IgD-negative memory B cell (primary cell): ENCODE data around the gene NMRK2. TPM values are rescaled to one million over a fixed set of nuclear protein-coding genes. Genes with fewer than 3 reads are reported as not detected.
A peak's percentile ranks its signal among the peaks of the same experiment; 100 is the strongest.
"Not testable (repeated sequence)": the region's sequence is repeated elsewhere in the genome, so short reads cannot be mapped to it uniquely, and the experiment has no call there.

Experiments used
- H3K27ac Mint-ChIP-seq, 3 donors: one replicate each; pipeline ENCODE4 v1.8.0; 2020 to 2022; ENCODE audit warnings: mild to moderate bottlenecking in 3 of 3, mixed read lengths in 3 of 3, moderate library complexity in 1 of 3
- H3K27me3 Mint-ChIP-seq: one replicate; pipeline ENCODE4 v1.8.0; 2021; ENCODE audit warnings: mixed read lengths
- H3K36me3 Mint-ChIP-seq: one replicate; pipeline ENCODE4 v1.8.0; 2020; ENCODE audit warnings: mild to moderate bottlenecking, mixed read lengths
- H3K4me1 Mint-ChIP-seq, 3 donors: one replicate each; pipeline ENCODE4 v1.8.0; 2020 to 2022; ENCODE audit warnings: mixed read lengths in 3 of 3, mild to moderate bottlenecking in 1 of 3
- H3K4me3 Mint-ChIP-seq, 4 donors: one replicate each; pipeline ENCODE4 v1.8.0; 2020 to 2022; ENCODE audit warnings: mild to moderate bottlenecking in 4 of 4, mixed read lengths in 4 of 4, moderate library complexity in 3 of 4
- H3K9me3 Mint-ChIP-seq, 3 donors: one replicate each; pipeline ENCODE4 v1.8.0; 2020 to 2021; ENCODE audit warnings: mixed read lengths in 3 of 3, mild to moderate bottlenecking in 1 of 3
- polyA plus RNA-seq: library from polyadenylated mRNA; unstranded; fragments of 300-500 nt; fragmentation: Illumina TruSeq; gene quantifications from one replicate; pipeline ENCODE4 v1.2.3, GENCODE V29; 2021

The NMRK2 gene, protein sequence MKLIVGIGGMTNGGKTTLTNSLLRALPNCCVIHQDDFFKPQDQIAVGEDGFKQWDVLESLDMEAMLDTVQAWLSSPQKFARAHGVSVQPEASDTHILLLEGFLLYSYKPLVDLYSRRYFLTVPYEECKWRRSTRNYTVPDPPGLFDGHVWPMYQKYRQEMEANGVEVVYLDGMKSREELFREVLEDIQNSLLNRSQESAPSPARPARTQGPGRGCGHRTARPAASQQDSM
- polyA plus RNA-seq, result not detected

DNA sequence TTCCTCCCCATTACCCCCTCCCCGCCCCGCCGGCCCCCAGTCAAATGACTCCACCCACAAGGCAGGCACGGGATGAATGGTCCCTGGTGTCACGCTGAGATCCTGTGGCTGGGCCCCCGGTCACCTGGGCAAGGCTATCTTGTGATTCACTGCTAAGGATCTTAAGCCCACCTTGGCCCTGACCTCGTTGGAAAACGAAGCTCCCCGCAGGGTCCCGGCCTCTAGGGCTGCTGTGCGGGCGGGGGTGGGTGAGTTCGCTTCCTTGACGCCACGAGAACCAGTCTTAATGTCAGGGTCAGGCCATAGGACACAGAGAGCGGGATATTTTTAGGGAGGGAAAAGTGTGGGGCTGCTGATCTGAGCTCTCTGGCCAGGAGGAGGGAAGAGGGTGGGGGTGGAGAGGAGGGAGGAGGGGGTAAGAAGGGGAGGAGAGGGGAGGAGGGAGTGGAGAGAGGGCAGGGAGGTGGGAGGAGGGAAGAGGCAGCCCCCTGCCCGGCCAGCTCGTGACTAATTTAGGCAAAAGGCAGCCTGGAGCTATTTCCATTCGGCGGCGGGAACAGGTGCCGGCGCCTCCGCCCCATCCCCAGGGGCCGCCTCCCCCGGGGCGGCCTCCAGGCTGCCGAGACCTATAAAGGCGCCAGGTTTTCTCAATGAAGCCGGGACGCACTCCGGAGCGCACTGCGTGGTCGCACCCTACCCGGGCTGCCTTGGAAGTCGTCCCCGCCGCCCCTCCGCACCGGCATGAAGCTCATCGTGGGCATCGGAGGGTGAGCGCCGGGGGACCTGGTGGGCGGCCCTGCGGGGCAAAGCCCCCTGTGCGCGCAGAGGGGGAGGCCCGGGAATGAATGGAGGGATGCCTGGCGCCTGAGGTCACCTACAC is at the start of gene NMRK2:
TSS of gene NMRK2 (plus strand) at position 139 of the 880 bp plus-strand sequence. CDS start at position 742, 603 bp downstream.
- Mint-ChIP-seq H3K4me3 (no peak within 1 kb of the TSS), H3K4me1 (no peaks in the 10 kb centered on the region), H3K9me3 (no peaks in the 10 kb centered on the region), H3K36me3 (no peaks in the 10 kb centered on the region), H3K27me3 (peaks cover 23% of the 10 kb centered on the region), H3K27ac (no peak within 1 kb of the TSS)

DNA sequence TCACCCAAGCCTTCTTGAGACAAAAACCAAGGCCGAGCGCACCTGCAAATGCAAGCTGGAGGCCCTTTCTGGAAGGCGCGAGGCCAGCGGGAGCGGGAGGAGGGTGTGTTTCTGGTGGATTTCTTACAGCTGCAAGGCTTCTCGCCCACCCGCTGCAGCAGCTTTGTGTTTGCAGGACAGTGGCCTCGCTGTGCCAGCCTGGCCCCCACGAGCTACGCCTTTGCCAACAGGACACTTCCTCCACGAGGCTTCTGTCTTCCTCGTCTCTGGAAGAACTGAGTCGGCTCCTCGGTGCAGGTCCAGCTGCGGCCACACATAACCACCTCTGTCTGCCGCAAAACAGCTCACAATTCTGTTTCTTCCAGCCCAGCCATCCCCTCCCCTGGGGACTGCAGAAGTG is 42.3 kb upstream of the NMRK2 start:
- Mint-ChIP-seq H3K4me1 (no peaks in the 10 kb centered on the region), H3K9me3 (peaks cover 0 to 2% (median 0%) of the 10 kb centered on the region in 3 donors), H3K4me3 (no peak overlapping the region), H3K36me3 (no peaks in the 10 kb centered on the region), H3K27ac (no peak overlapping the region), H3K27me3 (no peaks in the 10 kb centered on the region)

DNA sequence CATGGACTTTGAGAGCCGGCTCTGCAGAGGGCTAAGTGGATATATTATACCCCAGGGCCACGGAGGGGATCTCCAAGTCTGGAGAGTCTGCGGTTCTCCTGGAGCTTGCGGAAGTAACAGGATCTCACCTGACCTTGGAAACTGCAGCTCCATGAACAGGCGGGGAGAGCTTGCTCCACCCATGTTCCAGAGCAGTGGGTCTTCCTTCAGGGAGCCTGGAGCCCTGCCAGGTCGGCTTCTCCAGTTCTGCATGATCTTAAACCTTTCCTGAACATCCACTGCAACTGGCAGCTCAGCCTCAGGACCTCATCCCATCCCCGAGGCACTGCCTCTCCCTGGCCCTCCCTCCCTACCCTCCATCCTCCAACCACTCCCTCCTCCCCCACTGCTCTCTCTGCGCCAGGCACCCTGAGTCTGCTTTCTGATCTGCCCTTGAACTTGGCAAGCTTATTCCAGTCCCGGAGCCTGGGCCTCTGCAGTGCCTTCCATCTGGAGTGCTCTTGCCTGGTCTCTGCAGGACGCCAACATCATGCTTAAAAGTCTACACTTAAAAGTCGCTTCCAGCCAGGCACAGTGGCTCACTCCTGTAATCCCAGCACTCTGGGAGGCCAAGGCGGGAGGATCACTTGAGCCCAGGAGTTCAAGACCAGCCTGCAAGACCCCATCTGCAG is 39.2 kb upstream of the NMRK2 start:
- Mint-ChIP-seq H3K9me3 (peaks cover 0 to 2% (median 0%) of the 10 kb centered on the region in 3 donors), H3K27ac (no peak overlapping the region), H3K27me3 (no peaks in the 10 kb centered on the region), H3K4me3 (no peak overlapping the region), H3K36me3 (no peaks in the 10 kb centered on the region), H3K4me1 (no peaks in the 10 kb centered on the region)

DNA sequence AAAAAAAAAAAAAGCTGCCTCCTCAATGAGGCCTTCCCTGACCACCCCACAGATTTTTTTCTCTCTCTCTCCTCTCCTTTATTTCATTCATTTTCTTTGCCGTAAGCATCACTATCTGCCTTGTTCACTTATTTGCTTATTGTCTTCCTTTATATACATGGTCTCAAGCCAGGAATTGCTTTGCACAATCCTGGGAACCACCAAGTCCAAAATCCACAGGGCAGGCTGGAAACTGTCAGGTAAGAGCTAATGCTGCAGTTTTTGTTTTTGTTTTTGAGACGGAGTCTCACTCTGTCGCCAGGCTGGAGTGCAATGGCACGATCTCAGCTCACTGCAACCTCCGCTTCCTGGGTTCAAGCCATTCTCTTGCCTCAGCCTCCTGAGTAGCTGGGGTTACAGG is 37.9 kb upstream of the NMRK2 start:
- not testable (repeated sequence) for H3K4me1 Mint-ChIP-seq, H3K9me3 Mint-ChIP-seq, H3K27me3 Mint-ChIP-seq, H3K4me3 Mint-ChIP-seq, H3K36me3 Mint-ChIP-seq, H3K27ac Mint-ChIP-seq

DNA sequence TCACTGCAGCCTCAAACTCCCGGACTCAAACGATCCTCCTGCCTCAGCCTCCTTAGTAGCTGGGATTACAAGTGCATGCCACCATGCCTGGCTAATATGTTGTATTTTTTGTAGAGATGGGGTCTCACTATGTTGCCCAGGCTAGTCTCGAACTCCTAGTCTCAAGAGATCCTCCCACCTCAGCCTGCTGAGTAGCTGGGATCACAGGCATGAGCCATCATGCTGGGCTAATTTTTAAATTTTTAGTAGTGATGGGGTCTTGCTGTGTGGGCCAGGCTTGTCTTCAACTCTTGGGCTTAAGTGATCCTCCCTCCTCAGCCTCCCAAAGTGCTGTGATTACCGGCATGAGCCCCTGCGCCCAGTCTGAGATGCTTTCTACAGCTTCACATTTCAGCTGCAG is 37.1 kb upstream of the NMRK2 start:
- H3K27me3 Mint-ChIP-seq, result no peaks in the 10 kb centered on the region
- peaks cover 0 to 1% (median 0%) of the 10 kb centered on the region in 3 donors for H3K4me1 Mint-ChIP-seq
- peak overlapping the region in 1 of 3 donors; percentile 9 for H3K27ac Mint-ChIP-seq
- H3K9me3 Mint-ChIP-seq, result peaks cover 2 to 5% (median 4%) of the 10 kb centered on the region in 3 donors
- H3K36me3 Mint-ChIP-seq, result no peaks in the 10 kb centered on the region
- H3K4me3 Mint-ChIP-seq, result no peak overlapping the region

DNA sequence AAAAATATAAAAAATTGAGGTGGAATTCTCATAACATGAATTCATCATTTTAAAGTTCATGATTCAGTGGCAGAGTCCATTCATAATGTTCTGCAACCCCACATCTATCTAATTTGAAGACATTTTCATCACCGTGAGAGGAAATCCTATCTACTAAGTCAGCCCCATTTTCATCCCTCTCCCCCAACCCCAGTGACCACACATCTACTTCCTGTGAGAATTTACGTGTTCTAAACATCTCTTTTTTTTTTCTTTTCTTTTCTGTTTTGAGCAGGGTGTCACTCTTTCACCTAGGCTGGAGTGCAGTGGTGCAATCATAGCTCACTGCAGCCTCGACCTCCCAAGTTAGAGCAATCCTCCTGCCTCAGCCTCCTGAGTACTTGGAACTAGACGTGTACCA is 34.9 kb upstream of the NMRK2 start:
- no peak overlapping the region for H3K4me3 Mint-ChIP-seq
- peaks cover 2 to 4% (median 3%) of the 10 kb centered on the region in 3 donors for H3K9me3 Mint-ChIP-seq
- H3K36me3 Mint-ChIP-seq, result no peaks in the 10 kb centered on the region
- H3K27ac Mint-ChIP-seq, result no peak overlapping the region
- H3K27me3 Mint-ChIP-seq, result no peaks in the 10 kb centered on the region
- peaks cover 0 to 1% (median 0%) of the 10 kb centered on the region in 3 donors for H3K4me1 Mint-ChIP-seq

DNA sequence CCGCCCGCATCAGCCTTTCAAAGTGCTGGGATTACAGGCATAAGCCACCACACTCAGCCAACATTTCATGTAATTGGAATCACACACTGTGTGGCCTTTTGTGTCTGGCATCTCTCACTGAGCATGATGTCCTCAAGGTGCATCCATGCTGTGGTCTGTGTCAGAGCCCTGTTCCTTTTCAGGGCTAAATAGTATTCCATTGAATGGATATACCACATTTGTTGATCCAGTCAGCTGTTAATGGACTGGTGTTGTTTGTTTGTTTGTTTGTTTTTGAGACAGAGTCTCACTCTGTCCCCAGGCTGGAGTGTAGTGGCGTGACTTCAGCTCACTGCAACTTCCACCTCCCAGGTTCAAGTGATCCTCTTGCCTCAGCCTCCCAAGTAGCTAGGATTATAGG is 34.4 kb upstream of the NMRK2 start:
- peaks cover 0 to 1% (median 0%) of the 10 kb centered on the region in 3 donors for H3K4me1 Mint-ChIP-seq
- no peak overlapping the region for H3K4me3 Mint-ChIP-seq
- no peaks in the 10 kb centered on the region for H3K36me3 Mint-ChIP-seq
- H3K27me3 Mint-ChIP-seq, result no peaks in the 10 kb centered on the region
- peaks cover 2 to 4% (median 3%) of the 10 kb centered on the region in 3 donors for H3K9me3 Mint-ChIP-seq
- peak overlapping the region in 1 of 3 donors; percentile 87 for H3K27ac Mint-ChIP-seq

DNA sequence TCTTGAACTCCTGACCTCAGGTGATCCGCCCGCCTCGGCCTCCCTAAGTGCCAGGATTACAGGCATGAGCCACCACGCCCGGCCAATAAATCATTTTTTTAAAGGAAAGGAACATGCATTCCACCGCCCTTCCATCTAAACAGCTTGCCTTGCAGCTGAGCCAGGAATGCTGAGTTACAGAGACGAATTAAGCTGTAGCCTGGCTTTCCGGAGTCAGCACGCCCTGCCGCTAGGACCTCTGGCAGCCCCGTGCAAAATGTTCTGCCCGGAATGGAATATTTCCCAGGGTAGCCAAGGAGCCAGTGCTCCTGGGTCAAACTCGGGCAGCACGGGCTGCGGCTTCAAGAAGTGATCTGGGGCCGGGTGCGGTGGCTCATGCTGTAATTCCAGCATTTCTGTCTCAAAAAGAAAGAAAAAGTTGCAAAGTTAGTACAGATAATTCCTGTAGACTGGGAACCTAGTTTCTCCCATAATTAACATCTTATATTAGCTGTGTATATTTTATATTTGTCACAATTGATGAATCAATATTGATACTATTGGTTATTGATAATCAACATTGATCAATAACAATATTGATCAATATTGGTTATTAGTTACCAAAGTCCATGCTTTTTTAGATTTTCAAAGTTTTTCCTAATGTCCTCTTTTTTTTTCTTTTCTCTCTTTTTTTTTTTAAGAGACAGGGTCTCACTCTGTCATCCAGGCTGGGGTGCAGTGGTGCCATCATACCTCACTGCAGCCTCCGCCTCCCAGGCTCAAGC is 33.2 kb upstream of the NMRK2 start:
- H3K4me3 Mint-ChIP-seq, result no peak overlapping the region
- no peaks in the 10 kb centered on the region for H3K27me3 Mint-ChIP-seq
- no peaks in the 10 kb centered on the region for H3K36me3 Mint-ChIP-seq
- H3K27ac Mint-ChIP-seq, result no peak overlapping the region
- peaks cover 0 to 1% (median 0%) of the 10 kb centered on the region in 3 donors for H3K4me1 Mint-ChIP-seq
- H3K9me3 Mint-ChIP-seq, result peaks cover 2 to 4% (median 3%) of the 10 kb centered on the region in 3 donors

DNA sequence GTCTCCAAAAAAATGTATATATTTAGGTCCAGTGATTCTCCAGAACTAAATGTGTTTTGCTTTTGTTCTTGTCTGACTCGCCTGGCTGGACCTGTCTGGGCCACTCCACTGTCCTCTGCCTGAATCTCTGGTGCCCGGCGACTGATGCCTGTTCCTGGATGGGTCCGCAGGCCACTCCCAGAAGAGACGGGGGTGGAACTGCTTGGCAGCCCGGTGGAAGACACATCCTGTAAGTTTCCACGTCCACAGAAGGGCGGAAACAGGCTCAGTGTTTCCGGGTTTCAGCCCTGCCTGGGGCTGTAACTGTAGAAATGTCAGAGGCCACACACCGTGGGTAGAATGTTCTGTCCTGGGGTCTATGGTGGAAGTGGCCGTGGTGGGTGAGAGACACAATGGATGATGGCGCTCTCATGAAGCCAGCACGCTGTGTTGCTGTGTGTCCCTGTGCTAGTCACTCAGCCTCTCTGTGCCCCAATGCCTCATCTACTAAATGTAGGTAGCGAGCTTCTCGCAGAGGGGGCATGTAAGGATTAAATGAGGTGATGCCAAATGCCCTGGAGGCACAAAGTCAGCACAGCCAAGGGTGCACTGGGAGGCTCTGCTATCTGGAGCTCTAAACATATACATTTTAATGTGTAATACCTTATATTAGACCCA is 30.4 kb upstream of the NMRK2 start:
- H3K27me3 Mint-ChIP-seq, result no peaks in the 10 kb centered on the region
- no peak overlapping the region for H3K4me3 Mint-ChIP-seq
- H3K9me3 Mint-ChIP-seq, result peaks cover 2 to 4% (median 4%) of the 10 kb centered on the region in 3 donors
- no peaks in the 10 kb centered on the region for H3K36me3 Mint-ChIP-seq
- no peak overlapping the region for H3K27ac Mint-ChIP-seq
- H3K4me1 Mint-ChIP-seq, result peaks cover 0 to 1% (median 0%) of the 10 kb centered on the region in 3 donors

DNA sequence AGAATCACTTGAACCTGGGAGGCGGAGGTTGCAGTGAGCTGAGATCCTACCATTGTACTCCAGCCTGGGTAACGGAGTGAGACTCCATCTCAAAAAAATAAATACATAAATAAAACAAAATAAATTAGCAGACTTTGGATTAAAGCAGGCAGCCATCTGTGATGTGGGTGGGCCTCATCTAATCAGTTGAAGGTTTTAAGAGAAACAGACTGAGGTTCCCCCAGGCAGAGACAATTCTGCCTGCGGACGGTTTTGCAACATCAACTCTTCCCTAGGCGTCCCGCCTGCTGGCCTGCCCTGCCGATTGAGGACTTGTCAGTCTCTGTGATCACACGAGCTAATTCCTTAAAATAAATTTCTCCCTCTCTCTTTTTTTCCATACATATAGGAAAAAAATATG is 28.6 kb upstream of the NMRK2 start:
- Mint-ChIP-seq H3K4me3 (no peak overlapping the region), H3K4me1 (no peaks in the 10 kb centered on the region), H3K27me3 (no peaks in the 10 kb centered on the region), H3K36me3 (no peaks in the 10 kb centered on the region), H3K27ac (no peak overlapping the region), H3K9me3 (peaks cover 0 to 3% (median 0%) of the 10 kb centered on the region in 3 donors)

DNA sequence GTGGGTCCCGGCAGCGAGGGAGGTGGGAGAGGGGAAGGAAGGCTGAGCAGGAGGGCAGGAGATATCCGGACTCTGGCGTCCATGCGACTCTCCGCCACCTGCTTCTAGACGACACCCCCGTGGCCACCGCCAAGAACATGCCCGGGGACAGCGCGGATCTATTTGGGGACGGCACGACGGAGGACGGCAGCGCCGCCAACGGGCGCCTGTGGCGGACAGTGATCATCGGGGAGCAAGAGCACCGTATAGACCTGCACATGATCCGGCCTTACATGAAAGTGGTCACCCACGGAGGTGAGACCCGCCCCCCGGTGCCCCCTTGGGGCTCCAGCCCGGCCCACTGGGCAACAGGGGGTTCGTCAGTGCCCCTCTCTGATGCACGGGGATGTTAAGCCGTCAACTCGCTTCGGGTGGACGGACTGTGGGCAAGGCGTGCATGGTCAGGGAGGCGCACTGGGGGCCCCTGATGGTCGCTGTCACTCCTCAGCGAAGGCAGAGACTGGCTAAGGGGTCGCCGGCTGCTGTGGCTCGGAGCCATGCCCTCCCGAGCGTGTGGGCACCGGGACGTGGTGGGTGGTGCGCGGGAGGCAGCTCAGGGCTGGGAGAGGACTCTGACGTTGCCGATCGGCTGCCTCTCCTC is 25.1 kb upstream of the NMRK2 start:
- Mint-ChIP-seq H3K27me3 (no peaks in the 10 kb centered on the region), H3K4me1 (no peaks in the 10 kb centered on the region), H3K36me3 (peaks cover 4% of the 10 kb centered on the region), H3K4me3 (no peak overlapping the region), H3K9me3 (peaks cover 0 to 6% (median 0%) of the 10 kb centered on the region in 3 donors), H3K27ac (no peak overlapping the region)

DNA sequence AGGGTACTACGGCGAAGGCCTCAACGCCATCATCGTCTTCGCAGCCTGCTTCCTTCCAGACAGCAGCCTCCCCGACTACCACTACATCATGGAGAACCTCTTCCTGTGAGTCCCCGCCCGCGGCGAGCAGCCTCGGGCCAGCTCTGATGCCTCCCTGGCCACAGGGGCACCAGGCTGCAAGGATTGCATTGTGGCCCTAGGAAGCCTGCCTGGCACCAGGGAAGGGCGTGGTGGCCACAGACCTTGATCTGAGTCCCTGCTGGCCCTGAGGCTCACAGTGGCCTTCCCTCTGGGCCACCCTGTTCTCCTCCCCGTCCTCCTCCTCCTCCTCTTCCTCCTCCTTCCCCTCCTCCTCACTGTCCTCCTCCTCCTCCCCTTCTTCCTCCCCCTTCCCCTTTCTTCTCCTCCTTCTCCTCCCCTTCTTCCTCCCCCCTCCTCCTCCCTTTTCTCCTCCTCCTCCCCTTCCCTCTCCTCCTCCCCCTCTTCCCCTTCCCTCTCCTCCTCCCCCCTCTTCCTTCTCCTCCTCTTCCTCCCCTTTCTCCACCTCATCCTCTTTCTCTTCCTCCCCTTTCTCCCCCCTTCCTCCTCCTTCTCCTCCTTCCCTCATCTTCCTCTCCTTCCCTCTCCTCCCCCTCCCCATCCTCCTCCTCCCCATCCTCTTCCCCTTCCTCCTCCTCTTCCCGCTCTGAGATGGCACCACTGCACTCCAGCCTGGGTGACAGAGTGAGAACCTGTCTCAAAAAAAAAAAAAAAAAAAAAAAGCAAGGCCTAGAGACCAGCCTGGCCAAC is 24.4 kb upstream of the NMRK2 start:
- H3K4me1 Mint-ChIP-seq, result no peaks in the 10 kb centered on the region
- H3K27me3 Mint-ChIP-seq, result no peaks in the 10 kb centered on the region
- no peak overlapping the region for H3K27ac Mint-ChIP-seq
- peaks cover 0 to 6% (median 0%) of the 10 kb centered on the region in 3 donors for H3K9me3 Mint-ChIP-seq
- no peak overlapping the region for H3K4me3 Mint-ChIP-seq
- peaks cover 4% of the 10 kb centered on the region for H3K36me3 Mint-ChIP-seq

DNA sequence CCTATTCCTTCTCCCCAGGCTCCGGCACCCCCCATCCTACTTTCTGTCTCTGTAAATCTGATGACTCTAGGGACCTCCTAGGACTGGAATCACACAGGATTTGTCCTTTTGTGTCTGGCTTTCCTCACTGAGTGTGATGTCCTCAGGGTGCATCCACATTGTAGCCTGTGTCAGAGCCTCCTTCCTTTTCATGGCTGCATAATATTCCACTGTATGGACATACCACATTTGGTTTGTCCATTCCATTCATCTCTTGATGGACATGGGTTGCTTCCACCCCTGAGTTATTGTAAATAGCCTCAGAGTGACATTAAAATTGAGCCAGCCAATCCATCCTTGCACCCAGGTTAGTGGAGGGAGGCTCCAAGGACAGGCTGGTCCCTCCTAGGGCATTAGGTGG is 22.8 kb upstream of the NMRK2 start:
- Mint-ChIP-seq H3K36me3 (peaks cover 4% of the 10 kb centered on the region), H3K4me3 (no peak overlapping the region), H3K4me1 (no peaks in the 10 kb centered on the region), H3K27ac (no peak overlapping the region), H3K9me3 (peaks cover 0 to 6% (median 0%) of the 10 kb centered on the region in 3 donors), H3K27me3 (no peaks in the 10 kb centered on the region)
